GM18526 (cell line): Measurements from ENCODE around the gene SREBF1.
A peak's percentile ranks its signal among the peaks of the same experiment; 100 is the strongest.

Experiments used
- POLR2A ChIP-seq: IDR thresholded peaks from 3 replicates; pipeline ENCODE4 v1.6.1; 2011; ENCODE audit not compliant: insufficient read length; ENCODE audit errors: extremely low read depth

Gene SREBF1

GRCh38 chr17:17767154-17767869 is 69.5 kb downstream of the SREBF1 start:
- no peak for TF ChIP-seq POLR2A

- no peak for TF ChIP-seq POLR2A
Observed at GRCh38 chr17:17766744-17767120, 70.1 kb downstream of the SREBF1 start.

- peak; percentile 43 for TF ChIP-seq POLR2A
Observed at GRCh38 chr17:17766077-17766743, 70.6 kb downstream of the SREBF1 start.

- no peak for TF ChIP-seq POLR2A
Observed at GRCh38 chr17:17765359-17766076, 71.3 kb downstream of the SREBF1 start.

- TF ChIP-seq POLR2A: no peak
Observed at GRCh38 chr17:17763734-17764133, 73.1 kb downstream of the SREBF1 start.

- TF ChIP-seq POLR2A: no peak
Observed at GRCh38 chr17:17763136-17763535, 73.7 kb downstream of the SREBF1 start.

GRCh38 chr17:17762744-17763105 is 74.1 kb downstream of the SREBF1 start:
- TF ChIP-seq POLR2A: no peak
